Upper lobe of left lung (tissue), 4 donors: ENCODE measurements around the gene CNTNAP2.

Source experiments
- CTCF ChIP-seq, 6 experiments: fragments of 450-650 bp in 4 of 6; fragments of 200-600 bp in 2 of 6; sonication (generic) in 2 of 6; IDR thresholded peaks; one replicate each; pipeline ENCODE4 v1.5.1; 2016 to 2019; ENCODE audit warnings: antibody characterized with exemption in 6 of 6
- EP300 ChIP-seq, 4 donors: sonication (generic); formaldehyde crosslinking; IDR thresholded peaks; one replicate each; pipeline ENCODE4 v1.5.1; 2017; ENCODE audit warnings: antibody characterized with exemption in 4 of 4, control low read depth in 2 of 4
- POLR2A ChIP-seq, 4 donors: fragments of 450-650 bp; IDR thresholded peaks; one replicate each; pipeline ENCODE4 v1.5.1; 2016 to 2017; ENCODE audit warnings: antibody characterized with exemption in 4 of 4, mild to moderate bottlenecking in 2 of 4
- POLR2AphosphoS5 ChIP-seq, 2 donors: sonication (generic); formaldehyde crosslinking; IDR thresholded peaks; one replicate each; pipeline ENCODE4 v1.5.1; 2017; ENCODE audit warnings: antibody characterized with exemption in 2 of 2

GRCh38 chr7:146433501-146433900 is 316.9 kb downstream of the CNTNAP2 start:
- TF ChIP-seq CTCF (IDR thresholded peaks at IDR 0.05) = no peak
- no peak for TF ChIP-seq POLR2A (IDR thresholded peaks at IDR 0.05)
- no peak for TF ChIP-seq POLR2AphosphoS5 (IDR thresholded peaks at IDR 0.05)
- TF ChIP-seq EP300 (IDR thresholded peaks at IDR 0.05) = no peak
